DOHH2 (cell line): ENCODE measurements around the gene NFIB.

ENCODE experiments used
- H3F3A ChIP-seq: fragments of 200-600 bp; sonication (generic), shearing (Covaris generic); 2 replicates; pipeline ENCODE4 v1.6.0; 2016; ENCODE audit warnings: antibody characterized with exemption, mild to moderate bottlenecking; ENCODE audit not compliant: control insufficient read depth, insufficient read depth
- H3K27ac ChIP-seq: fragments of 200-600 bp; sonication (generic); 2 replicates; pipeline ENCODE4 v1.5.1; 2014; ENCODE audit warnings: low read depth, mild to moderate bottlenecking, low read length, moderate library complexity
- H3K27me3 ChIP-seq: fragments of 200-600 bp; sonication (generic); 2 replicates; pipeline ENCODE4 v1.6.1; 2014; ENCODE audit warnings: mild to moderate bottlenecking, low read length, mixed read lengths; ENCODE audit not compliant: control insufficient read depth
- H3K36me3 ChIP-seq: fragments of 200-600 bp; sonication (generic); 2 replicates; pipeline ENCODE4 v1.6.1; 2014; ENCODE audit warnings: mild to moderate bottlenecking, low read length, moderate library complexity, mixed read lengths; ENCODE audit not compliant: control insufficient read depth
- H3K4me1 ChIP-seq: fragments of 200-600 bp; sonication (generic); 2 replicates; pipeline ENCODE4 v1.6.1; 2014; ENCODE audit warnings: mild to moderate bottlenecking, low read length, mixed read lengths; ENCODE audit not compliant: control insufficient read depth
- H3K4me2 ChIP-seq: fragments of 200-600 bp; sonication (generic); 2 replicates; pipeline ENCODE4 v1.6.0; 2014; ENCODE audit warnings: mild to moderate bottlenecking, low read length, moderate library complexity
- H3K4me3 ChIP-seq: fragments of 200-600 bp; sonication (generic); 2 replicates; pipeline ENCODE4 v1.5.1; 2014; ENCODE audit warnings: mild to moderate bottlenecking, low read length, mixed read lengths
- H3K79me2 ChIP-seq: fragments of 200-600 bp; sonication (generic); 2 replicates; pipeline ENCODE4 v1.6.1; 2014; ENCODE audit warnings: mild to moderate bottlenecking, low read length, mixed read lengths; ENCODE audit not compliant: control insufficient read depth
- H3K9me2 ChIP-seq: fragments of 200-600 bp; sonication (generic); replicated peaks from 2 replicates; pipeline ENCODE4 v1.6.1; 2014; ENCODE audit warnings: mild to moderate bottlenecking, low read length, mixed read lengths; ENCODE audit not compliant: control insufficient read depth
- H3K9me3 ChIP-seq: fragments of 200-600 bp; sonication (generic); 2 replicates; pipeline ENCODE4 v1.6.1; 2014; ENCODE audit warnings: antibody characterized with exemption, low read length, mixed read lengths; ENCODE audit not compliant: control insufficient read depth, insufficient read depth
- H4K20me1 ChIP-seq: fragments of 200-600 bp; sonication (generic); 2 replicates; pipeline ENCODE4 v1.6.0; 2014; ENCODE audit warnings: low read depth, mild to moderate bottlenecking, antibody characterized with exemption, low read length, moderate library complexity; ENCODE audit not compliant: control insufficient read depth, insufficient read depth
- EZH2phosphoT487 ChIP-seq: fragments of 200-600 bp; sonication (generic); IDR thresholded peaks from 2 replicates; pipeline ENCODE4 v1.6.1; 2017; ENCODE audit warnings: borderline replicate concordance, mild to moderate bottlenecking, antibody characterized with exemption, low read length, moderate library complexity, mixed read lengths
- TF ChIP-seq, protein P1 (sequence below): fragments of 200-600 bp; sonication (generic); IDR thresholded peaks from one replicate; pipeline ENCODE4 v1.5.1; 2014; ENCODE audit warnings: antibody characterized with exemption, mild to moderate bottlenecking, low read depth, low read length; ENCODE audit not compliant: poor library complexity, severe bottlenecking

NFIB gene

GRCh38 chr9:14164908-14165307 is 149.0 kb downstream of the NFIB start:
- H3K9me3 ChIP-seq = no peaks in the 10 kb centered on the region
- H3K4me3 ChIP-seq = no peak overlapping the region

DNA sequence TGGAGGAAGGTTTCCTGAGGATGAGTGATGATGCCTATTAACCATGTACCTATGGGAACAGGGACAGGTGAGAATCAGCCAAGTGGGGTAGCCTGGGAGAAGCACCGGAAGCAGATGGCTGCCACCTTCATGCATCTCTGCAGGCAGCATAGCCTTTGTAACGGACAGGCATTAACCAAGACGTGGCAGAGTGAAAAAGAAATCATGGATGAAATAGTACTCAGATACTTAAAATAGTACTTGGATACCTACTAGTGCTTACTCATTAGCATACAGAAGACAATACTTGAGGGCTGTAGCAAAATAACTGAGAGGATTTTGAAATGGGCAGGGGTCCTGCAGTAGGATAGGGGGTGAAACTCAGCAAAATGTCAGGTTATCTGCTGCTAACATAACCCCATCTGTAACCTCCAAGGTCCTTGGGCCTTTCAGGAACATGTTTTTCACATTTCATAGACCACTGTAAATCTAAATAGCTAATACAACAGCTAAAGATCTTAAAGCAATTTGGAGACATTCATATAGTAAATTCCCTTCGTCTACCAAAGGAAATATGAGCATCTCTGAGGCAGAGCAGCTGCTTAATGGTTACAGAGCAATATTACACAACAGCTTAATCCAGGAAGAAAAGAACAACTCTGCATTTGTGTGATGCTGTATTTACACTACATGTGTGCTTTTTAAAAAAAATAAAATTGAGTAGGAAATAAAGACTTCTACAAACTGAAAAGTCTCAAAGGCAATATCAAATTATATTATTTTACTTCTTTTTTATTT is 154.3 kb downstream of the NFIB start:
- H3F3A ChIP-seq = no peaks in the 10 kb centered on the region
- no peaks in the 10 kb centered on the region for H3K9me2 ChIP-seq
- H3K27ac ChIP-seq = no peak overlapping the region
- no peak overlapping the region for H3K4me2 ChIP-seq
- H4K20me1 ChIP-seq = no peaks in the 10 kb centered on the region
- H3K9me3 ChIP-seq = no peaks in the 10 kb centered on the region
- no peaks in the 10 kb centered on the region for H3K27me3 ChIP-seq
- no peaks in the 10 kb centered on the region for H3K36me3 ChIP-seq
- peaks cover 25% of the 10 kb centered on the region for H3K4me1 ChIP-seq
- H3K4me3 ChIP-seq = no peak overlapping the region
- H3K79me2 ChIP-seq = no peaks in the 10 kb centered on the region
- no peak for TF ChIP-seq EZH2phosphoT487
- TF ChIP-seq, protein P1, sequence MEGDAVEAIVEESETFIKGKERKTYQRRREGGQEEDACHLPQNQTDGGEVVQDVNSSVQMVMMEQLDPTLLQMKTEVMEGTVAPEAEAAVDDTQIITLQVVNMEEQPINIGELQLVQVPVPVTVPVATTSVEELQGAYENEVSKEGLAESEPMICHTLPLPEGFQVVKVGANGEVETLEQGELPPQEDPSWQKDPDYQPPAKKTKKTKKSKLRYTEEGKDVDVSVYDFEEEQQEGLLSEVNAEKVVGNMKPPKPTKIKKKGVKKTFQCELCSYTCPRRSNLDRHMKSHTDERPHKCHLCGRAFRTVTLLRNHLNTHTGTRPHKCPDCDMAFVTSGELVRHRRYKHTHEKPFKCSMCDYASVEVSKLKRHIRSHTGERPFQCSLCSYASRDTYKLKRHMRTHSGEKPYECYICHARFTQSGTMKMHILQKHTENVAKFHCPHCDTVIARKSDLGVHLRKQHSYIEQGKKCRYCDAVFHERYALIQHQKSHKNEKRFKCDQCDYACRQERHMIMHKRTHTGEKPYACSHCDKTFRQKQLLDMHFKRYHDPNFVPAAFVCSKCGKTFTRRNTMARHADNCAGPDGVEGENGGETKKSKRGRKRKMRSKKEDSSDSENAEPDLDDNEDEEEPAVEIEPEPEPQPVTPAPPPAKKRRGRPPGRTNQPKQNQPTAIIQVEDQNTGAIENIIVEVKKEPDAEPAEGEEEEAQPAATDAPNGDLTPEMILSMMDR = no peak

More at GRCh38 chr9:14164908-14165307, 149.0 kb downstream of the NFIB start:
- TF ChIP-seq, protein P1 = no peak
- TF ChIP-seq EZH2phosphoT487 = no peak
- no peaks in the 10 kb centered on the region for H3K9me2 ChIP-seq
- H3K4me1 ChIP-seq = no peaks in the 10 kb centered on the region
- no peaks in the 10 kb centered on the region for H4K20me1 ChIP-seq
- no peak overlapping the region for H3K4me2 ChIP-seq
- no peak overlapping the region for H3K27ac ChIP-seq
- H3K27me3 ChIP-seq = no peaks in the 10 kb centered on the region
- H3K79me2 ChIP-seq = no peaks in the 10 kb centered on the region
- no peaks in the 10 kb centered on the region for H3K36me3 ChIP-seq
- H3F3A ChIP-seq = no peaks in the 10 kb centered on the region

GRCh38 chr9:14158916-14159315 is 155.0 kb downstream of the NFIB start:
- TF ChIP-seq, protein P1 = no peak
- TF ChIP-seq EZH2phosphoT487 = no peak
- no peaks in the 10 kb centered on the region for H3F3A ChIP-seq
- H3K36me3 ChIP-seq = no peaks in the 10 kb centered on the region
- no peaks in the 10 kb centered on the region for H3K9me2 ChIP-seq
- peaks cover 27% of the 10 kb centered on the region for H3K4me1 ChIP-seq
- no peak overlapping the region for H3K27ac ChIP-seq
- H3K9me3 ChIP-seq = no peaks in the 10 kb centered on the region
- H3K4me2 ChIP-seq = no peak overlapping the region
- H3K79me2 ChIP-seq = no peaks in the 10 kb centered on the region
- no peaks in the 10 kb centered on the region for H3K27me3 ChIP-seq
- no peaks in the 10 kb centered on the region for H4K20me1 ChIP-seq
- no peak overlapping the region for H3K4me3 ChIP-seq
